Measurements from ENCODE around the gene COL9A3.

Gene COL9A3

GRCh38 chr20:62824476-62825332, 7.9 kb downstream of the COL9A3 start:
- DNase-seq = peak in 5 of 6 experiments; percentile 28 to 61 (median 53)

- no peak for DNase-seq
These were observed 8.6 kb downstream of the COL9A3 start for GRCh38 chr20:62825333-62825985.

GRCh38 chr20:62825986-62826645, 9.3 kb downstream of the COL9A3 start:
- no peak for DNase-seq

- DNase-seq = no peak
These were observed 9.9 kb downstream of the COL9A3 start for GRCh38 chr20:62826646-62827310.

GRCh38 chr20:62827311-62828038, 10.6 kb downstream of the COL9A3 start:
- no peak for DNase-seq

- DNase-seq = no peak
These were observed 11.2 kb downstream of the COL9A3 start for GRCh38 chr20:62828051-62828450.

- no peak for DNase-seq
These were observed 11.8 kb downstream of the COL9A3 start for GRCh38 chr20:62828511-62829230.

GRCh38 chr20:62829231-62830230, 12.7 kb downstream of the COL9A3 start:
- no peak for DNase-seq

GRCh38 chr20:62830251-62830650, 13.4 kb downstream of the COL9A3 start:
- no peak for DNase-seq

GRCh38 chr20:62830821-62831220, 14.0 kb downstream of the COL9A3 start:
- no peak for DNase-seq

GRCh38 chr20:62831361-62831788, 14.5 kb downstream of the COL9A3 start:
- DNase-seq = no peak

GRCh38 chr20:62831854-62832211, 15.0 kb downstream of the COL9A3 start:
- no peak for DNase-seq

GRCh38 chr20:62832212-62832922, 15.5 kb downstream of the COL9A3 start:
- no peak for DNase-seq

GRCh38 chr20:62832951-62833391, 16.1 kb downstream of the COL9A3 start:
- DNase-seq = no peak

- no peak for DNase-seq
These were observed 18.3 kb downstream of the COL9A3 start for GRCh38 chr20:62834967-62835730.

- DNase-seq = no peak
These were observed 19.3 kb downstream of the COL9A3 start for GRCh38 chr20:62835931-62836861.

- DNase-seq = no peak
These were observed 20.2 kb downstream of the COL9A3 start for GRCh38 chr20:62836967-62837490.

GRCh38 chr20:62837790-62838127, 20.9 kb downstream of the COL9A3 start:
- DNase-seq = no peak

All from stimulated activated naive CD4-positive, alpha-beta T cell (primary cell).